GM19351 (cell line): ENCODE measurements around the gene MCM7.

Source experiments
- ATAC-seq: cut with Tn5 transposase; IDR thresholded peaks from one replicate; pipeline ENCODE4 v1.9.1; 2021; ENCODE audit warnings: mild to moderate bottlenecking, moderate library complexity; ENCODE audit not compliant: unreplicated experiment

MCM7 gene

DNA sequence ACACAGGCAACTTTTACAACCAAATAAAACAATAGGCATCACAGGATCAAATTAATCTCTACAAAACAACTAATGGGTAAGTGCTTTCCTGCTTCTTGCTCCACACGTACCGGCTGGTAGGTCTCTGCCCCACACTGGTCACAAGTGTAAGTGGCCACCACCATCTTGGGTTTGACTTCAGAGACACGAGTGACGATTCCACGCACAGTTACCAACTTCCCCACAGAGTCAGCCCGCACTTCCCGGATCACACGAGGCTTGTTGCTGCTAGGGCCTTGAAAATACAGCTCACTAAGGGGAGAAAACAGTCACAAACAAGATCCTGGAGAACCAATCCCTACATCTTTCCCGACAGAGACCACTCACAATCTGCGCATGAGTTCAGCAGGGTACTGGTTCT, 2.3 kb downstream of the MCM7 start:
- no peak for ATAC-seq

DNA sequence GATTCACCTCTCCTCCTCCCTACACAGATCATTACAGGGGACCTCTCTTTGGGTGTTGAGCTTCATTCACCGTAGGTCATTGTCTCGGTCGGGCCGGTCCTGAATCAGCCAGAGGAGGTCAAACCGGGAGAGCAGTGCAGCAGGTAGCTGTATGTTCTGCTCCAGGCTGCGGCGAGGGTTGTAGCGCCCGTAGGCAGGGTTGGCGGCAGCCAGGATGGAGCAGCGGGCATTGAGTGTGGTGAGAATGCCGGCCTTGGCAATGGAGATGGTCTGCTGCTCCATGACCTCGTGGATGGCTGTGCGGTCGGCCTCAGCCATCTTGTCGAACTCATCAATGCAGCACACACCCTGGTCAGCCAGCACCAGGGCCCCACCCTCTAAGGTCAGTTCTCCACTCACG, 5.5 kb downstream of the MCM7 start:
- ATAC-seq = no peak

DNA sequence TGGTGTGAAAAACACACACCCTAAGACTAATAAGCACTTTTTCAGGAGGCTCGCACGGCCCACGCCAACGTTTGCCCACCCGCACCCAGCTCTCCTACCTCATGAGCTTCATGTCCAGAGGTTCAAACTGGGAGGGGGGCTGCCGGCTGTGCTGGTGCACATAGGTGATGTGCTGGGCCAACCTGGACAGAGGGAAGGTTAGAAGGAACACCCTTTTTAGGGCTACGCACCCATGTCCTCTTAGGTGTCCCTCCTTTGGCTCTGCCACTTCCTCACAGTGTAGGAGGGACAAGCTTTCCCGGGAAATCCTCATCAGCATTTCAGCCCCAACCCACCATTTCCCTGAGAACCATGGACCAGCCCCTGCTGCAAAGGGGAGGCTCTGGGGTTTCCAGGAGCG, 5.9 kb downstream of the MCM7 start:
- no peak for ATAC-seq

DNA sequence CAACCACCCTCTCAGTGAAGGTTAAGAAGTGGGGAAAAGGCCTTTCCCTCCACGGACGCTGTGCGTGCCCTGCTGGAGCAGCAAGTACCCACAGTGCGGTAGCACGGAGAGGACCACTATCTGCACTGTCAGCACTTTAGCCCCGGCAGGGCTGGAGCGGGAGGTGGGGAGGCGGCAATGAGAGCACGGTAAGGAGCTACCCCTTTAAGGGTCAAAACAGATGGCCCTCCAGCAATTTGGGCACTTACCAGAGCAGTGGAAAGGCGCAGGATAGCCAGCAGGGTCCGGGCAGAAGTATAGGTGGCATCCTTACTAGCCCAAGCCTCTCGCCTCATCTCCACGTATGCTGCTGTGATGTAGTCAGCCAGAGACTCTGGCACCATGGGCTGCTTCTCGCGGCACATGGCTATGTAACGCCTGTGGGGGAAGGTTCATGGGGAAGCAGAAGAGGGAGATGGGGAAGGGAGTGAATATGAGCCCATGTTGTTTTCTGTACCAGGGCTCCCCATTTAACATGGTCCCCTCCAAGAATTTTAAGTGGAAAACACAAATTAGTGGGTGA, 7.2 kb downstream of the MCM7 start:
- no peak for ATAC-seq

DNA sequence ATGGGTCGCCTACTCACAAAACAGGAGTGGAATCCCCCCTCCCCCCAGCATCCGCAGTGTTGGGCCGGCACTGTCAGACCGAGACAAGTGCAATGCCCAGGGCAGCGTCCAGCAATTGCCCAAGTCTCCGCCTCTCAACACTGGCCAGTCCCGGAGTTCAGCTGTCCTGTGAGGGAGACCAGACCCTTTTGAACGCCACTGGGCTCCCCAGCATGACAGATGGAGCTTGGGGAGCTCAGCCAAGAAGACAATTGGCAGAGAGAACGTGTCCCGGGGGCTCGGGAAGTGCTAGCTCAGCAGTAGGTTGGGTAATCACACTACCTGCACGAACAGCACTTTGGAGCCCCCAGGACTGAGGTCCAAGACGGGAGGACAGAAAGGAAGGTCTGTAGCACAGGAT, 7.7 kb downstream of the MCM7 start:
- ATAC-seq = no peak

DNA sequence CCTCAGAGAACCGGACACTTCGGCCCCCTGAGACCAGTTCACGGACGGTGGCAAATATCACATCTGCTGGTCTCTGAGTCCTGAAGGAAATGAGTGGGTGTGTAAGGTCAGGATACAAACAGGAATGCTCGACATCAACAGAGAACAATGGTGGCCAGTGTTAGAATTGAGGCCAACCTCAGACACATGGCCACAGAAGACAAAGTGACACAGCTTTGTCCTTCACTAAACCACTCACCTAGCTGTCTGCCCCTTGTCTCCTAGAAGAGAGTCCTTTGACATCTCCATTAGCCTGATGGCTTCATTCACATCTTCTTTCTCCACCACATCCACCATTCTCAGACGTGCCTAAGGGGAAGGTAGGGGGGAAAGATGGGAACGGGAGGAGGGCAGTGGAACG, 8.1 kb downstream of the MCM7 start:
- ATAC-seq = no peak

DNA sequence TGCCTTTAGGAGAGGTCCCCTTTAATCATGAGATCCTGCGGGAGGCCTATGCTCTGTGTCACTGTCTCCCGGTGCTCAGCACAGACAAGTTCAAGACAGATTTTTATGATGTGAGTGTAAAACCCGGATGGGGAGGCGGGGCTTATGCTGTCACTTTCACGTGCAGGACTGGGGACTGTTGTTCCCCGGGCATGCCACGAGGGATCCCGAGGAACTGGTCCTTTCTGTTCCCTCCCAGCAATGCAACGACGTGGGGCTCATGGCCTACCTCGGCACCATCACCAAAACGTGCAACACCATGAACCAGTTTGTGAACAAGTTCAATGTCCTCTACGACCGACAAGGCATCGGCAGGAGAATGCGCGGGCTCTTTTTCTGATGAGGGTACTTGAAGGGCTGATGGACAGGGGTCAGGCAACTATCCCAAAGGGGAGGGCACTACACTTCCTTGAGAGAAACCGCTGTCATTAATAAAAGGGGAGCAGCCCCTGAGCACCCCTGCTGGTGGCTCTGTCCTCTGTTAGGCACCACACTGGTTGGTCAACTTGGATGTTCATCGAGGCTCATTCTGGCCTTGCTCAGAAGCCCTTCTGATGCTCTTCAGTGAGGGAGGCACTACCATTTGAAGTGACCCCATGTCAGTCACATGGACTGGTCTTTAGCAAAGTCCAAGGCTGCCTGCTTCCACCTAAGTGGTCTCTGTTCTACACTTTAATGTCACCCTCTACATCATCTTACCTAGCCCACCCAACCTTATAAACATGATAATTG, 9.6 kb downstream of the MCM7 start:
- no peak for ATAC-seq

DNA sequence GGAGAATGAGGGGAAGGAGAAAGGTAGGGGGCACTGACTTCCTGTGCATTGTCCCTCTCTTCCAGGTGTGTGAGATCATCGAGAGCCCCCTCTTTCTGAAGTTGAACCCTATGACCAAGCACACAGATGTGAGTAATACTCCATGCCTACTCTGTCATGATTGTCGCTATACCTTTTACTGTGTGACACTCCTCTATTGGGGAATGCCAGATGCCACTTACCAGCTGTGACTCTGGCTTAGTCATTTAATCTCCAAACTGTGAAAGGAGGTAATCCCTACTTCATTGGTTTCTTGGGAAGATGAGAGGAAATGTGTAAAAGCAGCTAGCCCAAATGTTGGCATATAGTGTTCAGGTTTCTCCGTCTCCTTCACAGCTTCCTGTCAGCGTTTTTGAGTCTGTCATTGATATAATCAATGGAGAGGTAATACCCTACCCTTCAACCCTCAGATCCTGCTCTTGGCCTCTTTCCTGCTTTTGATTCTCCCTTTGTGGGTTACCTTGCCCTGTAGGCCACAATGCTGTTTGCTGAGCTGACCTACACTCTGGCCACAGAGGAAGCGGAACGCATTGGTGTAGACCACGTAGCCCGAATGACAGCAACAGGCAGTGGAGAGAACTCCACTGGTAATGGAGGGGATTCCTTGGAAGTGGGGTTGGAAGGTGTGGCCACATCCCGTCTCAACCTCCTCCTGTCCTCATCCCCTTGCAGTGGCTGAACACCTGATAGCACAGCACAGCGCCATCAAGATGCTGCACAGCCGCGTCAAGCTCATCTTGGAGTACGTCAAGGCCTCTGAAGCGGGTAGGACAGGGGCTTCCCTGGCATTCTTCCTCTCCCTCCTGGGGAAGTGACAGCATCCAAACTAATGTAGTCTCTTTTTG, 10.4 kb downstream of the MCM7 start:
- ATAC-seq = no peak

DNA sequence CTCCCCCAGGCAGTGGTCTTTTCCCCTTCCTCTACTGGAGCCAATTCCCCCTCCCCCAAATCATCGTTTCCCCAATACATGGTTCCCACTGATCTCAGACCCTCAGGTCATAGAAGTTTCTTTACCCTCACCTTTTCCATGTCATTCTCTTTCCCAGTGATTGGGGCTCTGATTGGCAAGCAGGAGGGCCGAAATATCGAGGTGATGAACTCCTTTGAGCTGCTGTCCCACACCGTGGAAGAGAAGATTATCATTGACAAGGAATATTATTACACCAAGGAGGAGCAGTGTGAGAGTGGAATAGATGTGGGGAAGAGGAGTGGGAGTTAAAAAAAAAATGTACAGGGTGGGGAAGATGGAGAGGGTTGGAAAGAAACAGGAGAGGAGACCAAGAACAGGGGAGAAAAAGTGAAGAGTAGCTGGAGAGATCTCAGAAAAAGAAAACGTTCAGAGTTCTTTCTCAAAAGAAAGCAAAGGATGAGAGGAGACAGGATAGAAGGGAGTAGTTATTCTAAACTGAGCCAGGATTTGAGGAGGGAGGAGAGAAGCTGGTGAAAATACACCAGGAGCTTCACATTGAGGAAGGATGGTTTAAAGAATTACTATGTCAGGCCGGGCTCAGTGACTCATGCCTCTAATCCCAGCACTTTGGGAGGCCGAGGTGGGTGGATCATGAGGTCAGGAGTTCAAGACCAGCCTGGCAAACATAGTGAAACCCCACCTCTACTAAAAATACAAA, 11.6 kb downstream of the MCM7 start:
- no peak for ATAC-seq

DNA sequence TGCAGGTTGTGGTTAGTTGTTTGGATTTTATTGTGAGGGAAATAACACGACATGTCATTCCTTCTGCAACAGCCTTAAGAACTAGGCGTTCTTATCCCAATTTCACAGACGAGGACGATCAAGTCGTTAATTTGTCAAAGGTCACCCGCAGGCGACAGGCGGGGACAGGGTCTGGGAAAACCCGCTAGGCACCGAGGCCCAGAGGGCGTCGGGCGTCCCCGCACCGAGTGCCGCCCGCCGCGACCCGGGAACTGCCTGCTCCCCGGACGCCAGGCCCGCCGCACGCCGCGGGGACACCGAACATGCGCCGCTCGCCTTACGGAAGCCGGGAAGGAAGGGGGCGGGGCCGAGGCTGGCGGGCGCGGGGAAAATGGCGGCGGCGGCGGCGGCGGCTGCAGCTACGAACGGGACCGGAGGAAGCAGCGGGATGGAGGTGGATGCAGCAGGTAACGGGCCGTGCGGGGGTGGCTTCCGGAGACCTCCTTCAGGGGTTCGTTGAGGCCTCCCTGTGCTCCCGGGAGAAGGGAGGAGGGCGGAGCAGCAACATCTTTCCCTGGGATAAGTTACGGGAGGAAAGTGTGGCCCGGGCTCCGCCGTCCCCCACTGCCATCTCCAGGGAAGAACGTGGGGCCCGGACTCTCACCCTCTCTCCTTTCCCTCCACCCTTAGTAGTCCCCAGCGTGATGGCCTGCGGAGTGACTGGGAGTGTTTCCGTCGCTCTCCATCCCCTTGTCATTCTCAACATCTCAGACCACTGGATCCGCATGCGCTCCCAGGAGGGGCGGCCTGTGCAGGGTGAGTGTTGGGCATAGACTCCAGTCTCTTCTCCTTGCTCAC, 12.4 kb downstream of the MCM7 start, which contains the start of gene COPS6:
Gene COPS6 (plus strand): TSS at position 349 of the 837 bp plus-strand sequence. CDS start 22 bp downstream, at position 371.
- ATAC-seq = peak; percentile 61

DNA sequence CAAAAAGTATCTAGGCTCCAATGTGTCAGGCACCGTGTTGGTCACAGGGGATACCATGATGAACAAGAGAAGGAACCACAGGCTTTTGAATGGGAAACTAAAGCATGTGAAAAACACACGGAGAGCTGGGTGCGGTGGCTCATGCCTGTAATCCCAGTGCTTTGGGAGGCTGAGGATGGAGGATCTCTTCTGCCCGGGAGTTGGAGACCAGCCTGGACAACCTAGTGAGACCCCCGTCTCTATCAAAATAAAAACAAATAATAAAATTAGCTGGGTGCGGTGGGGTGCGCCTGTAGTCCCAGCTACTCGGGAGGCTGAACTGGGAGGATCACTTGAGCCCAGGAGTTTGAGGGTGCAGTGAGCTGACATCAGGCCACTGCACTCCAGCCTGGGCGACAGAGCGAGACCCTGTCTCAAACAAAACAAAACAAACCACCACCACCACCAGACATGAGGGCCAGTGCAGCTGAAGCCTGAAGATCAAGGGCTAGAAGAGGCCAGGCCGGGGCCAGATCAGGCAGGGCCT, 13.0 kb downstream of the MCM7 start:
- no peak for ATAC-seq

DNA sequence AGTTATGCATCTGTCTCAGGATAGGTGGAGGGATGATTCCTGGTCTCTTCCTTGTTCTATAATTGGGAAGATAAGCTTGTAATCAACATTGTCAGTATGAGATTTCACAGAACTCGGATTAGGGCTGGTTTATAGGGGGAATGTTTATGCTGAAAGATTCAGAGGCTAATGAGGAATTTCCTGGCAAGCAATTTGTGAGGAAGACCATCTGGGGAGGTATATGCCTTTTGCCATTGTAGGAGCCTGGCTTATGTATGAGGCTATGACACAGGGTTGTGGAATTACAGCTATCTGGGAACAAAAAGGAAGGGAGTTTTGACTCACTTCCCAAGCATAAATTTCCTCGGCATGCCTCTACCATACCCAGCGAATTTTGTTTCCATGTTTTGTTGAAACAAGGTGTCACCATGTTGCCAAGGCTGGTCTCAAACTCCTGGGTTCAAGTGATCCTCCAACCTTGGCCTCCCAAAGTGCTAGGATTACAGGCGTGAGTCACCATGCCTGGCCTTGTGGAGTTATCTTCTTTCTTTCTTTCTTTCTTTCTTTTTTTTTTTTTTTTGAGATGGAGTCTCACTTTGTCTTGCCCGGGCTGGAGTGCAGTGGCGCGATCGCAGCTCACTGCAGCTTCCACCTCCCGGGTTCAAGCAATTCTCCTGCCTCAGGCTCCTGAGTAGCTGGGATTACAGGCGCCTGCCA, 14.0 kb downstream of the MCM7 start:
- no peak for ATAC-seq

DNA sequence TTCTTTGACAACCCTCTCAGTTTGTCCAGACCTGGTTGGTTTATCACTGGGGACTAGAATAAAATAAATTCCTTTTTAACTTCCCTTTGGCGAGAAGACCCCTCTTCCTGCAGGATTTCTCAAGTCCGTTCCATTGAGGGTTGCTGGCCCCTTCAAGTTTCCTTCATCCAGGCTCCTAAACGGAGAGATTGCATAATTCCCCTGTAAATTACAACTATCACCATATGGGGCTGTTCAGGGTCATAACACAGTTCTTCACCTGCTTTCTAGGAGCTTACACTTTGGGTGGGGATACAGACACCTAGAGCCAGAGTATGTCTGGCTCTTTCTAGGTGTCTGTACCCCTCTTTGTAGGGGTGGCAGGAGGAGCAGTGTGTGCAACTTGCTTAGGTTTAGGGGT, 15.7 kb downstream of the MCM7 start:
- ATAC-seq = no peak

DNA sequence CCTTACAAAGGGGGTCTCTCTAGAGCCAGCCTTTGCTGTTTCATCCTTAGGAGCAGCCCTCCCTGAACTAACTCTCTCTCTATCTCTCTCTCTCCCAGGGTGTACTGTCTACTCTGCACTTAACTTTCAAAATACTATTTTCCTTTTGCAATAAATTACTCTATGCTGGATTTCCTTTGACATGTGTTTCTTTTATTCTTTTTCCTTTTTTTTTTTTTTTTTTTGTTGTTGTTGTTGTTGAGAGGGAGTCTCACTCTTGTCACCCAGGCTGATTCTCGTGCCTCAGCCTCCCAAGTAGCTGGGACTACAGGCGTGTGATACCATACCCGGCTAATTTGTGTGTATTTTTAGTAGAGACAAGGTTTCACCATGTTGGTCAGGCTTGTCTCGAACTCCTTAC, 18.2 kb downstream of the MCM7 start:
- no peak for ATAC-seq

DNA sequence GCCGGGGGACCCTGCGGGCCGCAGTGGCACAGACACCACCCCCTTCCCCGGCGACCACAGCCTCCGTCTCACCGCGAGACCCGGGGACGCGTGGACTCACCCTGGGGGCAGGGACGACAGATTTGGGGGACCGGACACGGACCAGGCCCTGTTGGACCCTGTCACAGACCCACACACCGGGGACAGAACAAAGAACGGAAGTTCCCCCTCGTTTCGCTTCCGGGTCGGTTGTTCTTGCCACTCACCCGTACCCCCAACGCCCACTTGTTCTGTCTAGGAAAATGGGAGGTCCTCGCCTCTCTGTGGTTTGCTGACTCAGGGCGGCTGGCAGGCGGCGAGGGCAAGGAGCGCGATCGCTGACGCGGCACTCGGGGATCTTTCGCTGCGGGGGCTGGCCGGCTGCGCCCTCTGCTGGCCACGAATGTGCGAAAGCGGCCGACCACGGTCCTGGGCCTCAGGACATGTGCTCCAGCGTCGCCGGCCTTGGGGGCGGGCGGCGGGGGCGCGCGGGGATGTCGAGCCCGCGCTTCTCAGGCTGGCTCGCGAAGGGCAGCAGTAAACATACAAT, 19.6 kb downstream of the MCM7 start, which contains the start of gene ZNF3:
Gene ZNF3 (minus strand): TSS at position 189 of the 568 bp plus-strand sequence. CDS start 4,366 bp downstream, outside the sequence.
- peak; percentile 82 for ATAC-seq

DNA sequence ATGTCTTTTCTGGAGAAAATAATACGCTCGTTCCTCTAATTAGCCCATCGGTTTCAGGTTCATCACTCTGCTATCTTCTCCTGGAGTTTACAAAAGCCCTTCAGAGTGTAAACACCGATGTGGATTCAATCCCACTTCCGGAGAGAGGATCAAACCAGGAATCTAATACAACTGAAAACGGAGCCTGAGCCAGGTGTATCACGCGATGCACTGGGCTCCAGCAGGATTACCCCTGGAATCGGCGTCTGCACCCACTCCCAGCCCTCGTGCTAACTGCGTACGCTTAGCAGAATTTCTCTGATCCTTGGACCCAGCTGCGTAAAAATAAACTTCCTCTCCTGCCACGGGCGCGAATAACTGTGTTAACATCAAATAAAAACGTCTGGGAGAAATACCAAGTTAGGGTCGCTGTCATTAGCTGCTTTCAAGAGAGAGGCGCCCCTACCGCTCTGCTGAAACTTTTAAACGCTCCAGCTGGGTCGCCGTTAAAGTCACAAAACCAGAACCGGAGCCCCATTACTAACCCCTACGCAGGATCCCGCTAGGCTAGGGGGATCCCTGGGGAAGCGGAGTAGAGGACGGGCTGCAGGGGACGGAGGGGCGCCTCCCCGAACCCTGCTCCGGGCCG, 20.2 kb downstream of the MCM7 start:
- ATAC-seq = no peak

DNA sequence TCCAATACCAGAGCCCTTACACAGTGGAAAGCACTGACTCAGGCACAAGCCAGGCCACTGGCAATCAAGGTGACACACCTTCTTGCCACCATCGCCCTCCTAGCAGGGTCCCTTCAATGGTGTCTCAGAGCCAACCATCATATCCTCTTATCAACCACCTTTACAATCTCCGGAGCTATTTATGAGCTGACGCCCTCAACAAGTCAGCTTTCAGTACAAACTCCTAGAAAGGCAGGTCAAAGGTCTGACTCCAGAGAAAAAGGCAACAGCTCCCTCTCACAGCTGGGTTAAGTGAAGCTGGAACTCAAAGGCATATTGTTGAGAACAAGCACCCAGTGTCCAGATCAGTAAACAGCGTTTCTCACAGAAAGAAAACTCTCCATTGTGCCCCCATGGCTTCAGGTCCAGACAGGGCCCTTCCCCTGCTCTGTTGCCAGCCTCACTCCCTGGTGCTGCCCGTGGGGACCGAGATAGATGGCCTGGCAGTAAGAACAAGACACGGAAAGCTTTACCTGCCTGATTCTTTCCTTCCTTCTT, 22.1 kb downstream of the MCM7 start:
- ATAC-seq = no peak

DNA sequence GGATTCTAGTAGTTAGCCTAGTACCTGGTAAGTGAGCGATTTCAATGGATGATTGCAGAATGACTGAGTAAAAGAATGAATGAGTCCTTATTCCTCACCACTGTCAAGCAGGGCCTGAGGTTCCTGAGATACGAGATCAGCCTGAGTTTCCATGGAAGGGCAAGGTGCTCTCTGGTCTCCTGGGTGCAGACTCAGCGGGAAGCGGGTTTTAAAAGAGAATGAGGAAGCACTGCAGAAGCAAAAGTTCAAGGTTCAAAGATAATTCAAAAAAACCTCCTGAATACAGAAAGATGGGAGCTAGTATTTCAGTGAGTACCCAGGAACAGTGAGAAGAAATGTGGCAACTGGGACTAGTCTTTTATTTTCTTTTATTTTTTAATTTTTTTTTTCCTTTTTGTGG, 24.0 kb downstream of the MCM7 start:
- no peak for ATAC-seq
